Mesothelial cell of epicardium (in vitro differentiated cells): ENCODE measurements around the gene LETM1. TPM values are rescaled to one million over a fixed set of nuclear protein-coding genes. Genes with fewer than 3 reads are reported as not detected.
"Not testable (repeated sequence)": the region's sequence is repeated elsewhere in the genome, so short reads cannot be mapped to it uniquely, and the experiment has no call there.

Source experiments
- DNase-seq, 2 experiments: peaks; one replicate each; pipeline ENCODE4 v3.0.0; 2021; ENCODE audit warnings: low spot score in 2 of 2; ENCODE audit not compliant: unreplicated experiment in 2 of 2
- H3K27ac Mint-ChIP-seq: 2 replicates; pipeline ENCODE4 v1.8.0; 2021; ENCODE audit warnings: mixed read lengths
- H3K27me3 Mint-ChIP-seq: 2 replicates; pipeline ENCODE4 v1.8.0; 2021; ENCODE audit warnings: low read depth, mixed read lengths
- H3K36me3 Mint-ChIP-seq: 2 replicates; pipeline ENCODE4 v1.8.0; 2021; ENCODE audit warnings: mixed read lengths
- H3K4me1 Mint-ChIP-seq: 2 replicates; pipeline ENCODE4 v1.8.0; 2021; ENCODE audit warnings: mixed read lengths
- H3K4me3 Mint-ChIP-seq: 2 replicates; pipeline ENCODE4 v1.8.0; 2021; ENCODE audit warnings: mild to moderate bottlenecking, moderate library complexity, mixed read lengths
- H3K9me3 Mint-ChIP-seq: 2 replicates; pipeline ENCODE4 v1.8.0; 2021; ENCODE audit warnings: mixed read lengths
- CTCF ChIP-seq: fragments of 200-600 bp; sonication (generic); IDR thresholded peaks from one replicate; pipeline ENCODE4 v1.5.0; 2021; ENCODE audit warnings: antibody characterized with exemption; ENCODE audit not compliant: unreplicated experiment
- total RNA-seq: library from RNA; stranded (reverse); gene quantifications from 3 replicates; pipeline ENCODE4 v1.2.1, GENCODE V29; 2021

LETM1 gene
- total RNA-seq, 1 donor from 2014 or later, result 48.7 TPM

DNA sequence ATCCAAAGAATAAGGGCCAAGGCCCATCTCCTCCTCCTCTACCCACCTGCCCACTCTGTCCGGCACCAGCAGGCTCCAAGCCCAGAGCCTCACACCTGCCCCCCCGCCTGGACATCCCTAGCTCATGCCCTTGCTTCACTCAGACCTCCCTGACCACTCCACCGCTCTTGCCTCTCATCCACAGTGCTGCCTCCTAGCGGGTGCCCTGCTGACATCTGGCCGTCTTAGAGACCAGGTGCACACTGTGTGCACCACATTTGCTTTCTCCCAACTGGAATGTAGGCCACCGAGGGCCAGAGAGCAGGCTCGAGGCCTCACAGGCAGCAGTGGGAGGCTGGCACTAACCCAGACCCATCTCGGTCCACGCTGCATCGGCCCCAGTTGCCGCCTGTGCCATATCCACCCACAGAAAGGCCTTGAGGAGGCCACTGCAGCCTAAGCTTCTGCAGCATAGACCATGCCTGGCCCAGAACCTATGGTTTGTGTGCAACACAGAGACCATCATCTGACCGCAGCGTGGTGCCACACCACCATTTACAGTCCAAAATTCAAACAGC, 13.5 kb downstream of the LETM1 start:
- Mint-ChIP-seq H3K4me3 (no peak overlapping the region), H3K36me3 (peaks cover 14% of the 10 kb centered on the region), H3K27me3 (no peaks in the 10 kb centered on the region), H3K27ac (no peak overlapping the region), H3K4me1 (no peaks in the 10 kb centered on the region), H3K9me3 (no peaks in the 10 kb centered on the region)
- DNase-seq, result no peak
- TF ChIP-seq CTCF, result no peak

GRCh38 chr4:1841887-1842210, 14.1 kb downstream of the LETM1 start:
- Mint-ChIP-seq H3K4me3 (no peak overlapping the region), H3K4me1 (no peaks in the 10 kb centered on the region), H3K36me3 (peaks cover 12% of the 10 kb centered on the region), H3K27me3 (no peaks in the 10 kb centered on the region), H3K27ac (no peak overlapping the region), H3K9me3 (no peaks in the 10 kb centered on the region)
- DNase-seq, result no peak
- TF ChIP-seq CTCF, result no peak

- H3K27ac Mint-ChIP-seq, result no peak overlapping the region
Observed at GRCh38 chr4:1841201-1841886, 14.6 kb downstream of the LETM1 start.

GRCh38 chr4:1839282-1839681, 16.7 kb downstream of the LETM1 start:
- no peak for TF ChIP-seq CTCF
- H3K27me3 Mint-ChIP-seq, result no peaks in the 10 kb centered on the region
- no peaks in the 10 kb centered on the region for H3K4me1 Mint-ChIP-seq
- H3K27ac Mint-ChIP-seq, result no peak overlapping the region
- H3K36me3 Mint-ChIP-seq, result peaks cover 20% of the 10 kb centered on the region
- H3K9me3 Mint-ChIP-seq, result no peaks in the 10 kb centered on the region
- no peak overlapping the region for H3K4me3 Mint-ChIP-seq
- DNase-seq, result no peak

More at GRCh38 chr4:1841201-1841886, 14.6 kb downstream of the LETM1 start:
- H3K9me3 Mint-ChIP-seq, result no peaks in the 10 kb centered on the region
- H3K27me3 Mint-ChIP-seq, result no peaks in the 10 kb centered on the region
- H3K4me1 Mint-ChIP-seq, result no peaks in the 10 kb centered on the region
- TF ChIP-seq CTCF, result no peak
- H3K36me3 Mint-ChIP-seq, result peaks cover 13% of the 10 kb centered on the region
- DNase-seq, result no peak
- no peak overlapping the region for H3K4me3 Mint-ChIP-seq

GRCh38 chr4:1837069-1837468, 18.9 kb downstream of the LETM1 start:
- no peak for TF ChIP-seq CTCF
- no peaks in the 10 kb centered on the region for H3K9me3 Mint-ChIP-seq
- DNase-seq, result no peak
- H3K4me1 Mint-ChIP-seq, result no peaks in the 10 kb centered on the region
- H3K27me3 Mint-ChIP-seq, result no peaks in the 10 kb centered on the region
- H3K4me3 Mint-ChIP-seq, result no peak overlapping the region
- H3K27ac Mint-ChIP-seq, result no peak overlapping the region
- H3K36me3 Mint-ChIP-seq, result peaks cover 25% of the 10 kb centered on the region

GRCh38 chr4:1836650-1837049, 19.3 kb downstream of the LETM1 start:
- no peak for DNase-seq
- no peak for TF ChIP-seq CTCF
- H3K36me3 Mint-ChIP-seq, result peaks cover 28% of the 10 kb centered on the region
- no peaks in the 10 kb centered on the region for H3K27me3 Mint-ChIP-seq
- H3K27ac Mint-ChIP-seq, result no peak overlapping the region
- H3K9me3 Mint-ChIP-seq, result no peaks in the 10 kb centered on the region
- H3K4me3 Mint-ChIP-seq, result no peak overlapping the region
- H3K4me1 Mint-ChIP-seq, result no peaks in the 10 kb centered on the region

- not testable (repeated sequence) for H3K27me3 Mint-ChIP-seq, H3K27ac Mint-ChIP-seq, H3K4me1 Mint-ChIP-seq, DNase-seq, H3K4me3 Mint-ChIP-seq, H3K9me3 Mint-ChIP-seq
- peaks cover 33% of the 10 kb centered on the region for H3K36me3 Mint-ChIP-seq
Observed at GRCh38 chr4:1835836-1836235, 20.1 kb downstream of the LETM1 start.
